ENCODE data around the gene PTPMT1. TPM values are rescaled to one million over a fixed set of nuclear protein-coding genes. Genes with fewer than 3 reads are reported as not detected.

Gene PTPMT1
- total RNA-seq, 1 experiment from 2014 or later, result 86.0 TPM

GRCh38 chr11:47566149-47566698 is 825 bp downstream of the PTPMT1 start:
- Histone ChIP-seq H3K27me3 (no peaks in the 10 kb centered on the region), H3K9me3 (no peaks in the 10 kb centered on the region), H3K4me3 (peak overlapping the region; percentile 91), H3K36me3 (peaks cover 26% of the 10 kb centered on the region)
- DNase-seq, result peak; percentile 33

DNA sequence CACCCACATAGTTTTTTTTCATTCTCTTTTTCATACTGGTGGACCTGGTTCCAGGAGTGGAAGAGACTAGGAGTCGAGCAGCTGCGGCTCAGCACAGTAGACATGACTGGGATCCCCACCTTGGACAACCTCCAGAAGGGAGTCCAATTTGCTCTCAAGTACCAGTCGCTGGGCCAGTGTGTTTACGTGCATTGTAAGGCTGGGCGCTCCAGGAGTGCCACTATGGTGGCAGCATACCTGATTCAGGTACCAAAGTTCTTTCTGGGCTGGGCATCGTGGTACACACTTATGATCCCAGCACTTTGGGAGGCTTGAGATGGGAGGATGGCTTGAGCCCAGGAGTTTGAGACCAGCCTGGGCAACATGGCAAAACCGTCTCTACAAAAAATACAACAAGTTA is 4.2 kb downstream of the PTPMT1 start:
- H3K36me3 ChIP-seq, result peaks cover 58% of the 10 kb centered on the region
- H3K9me3 ChIP-seq, result no peaks in the 10 kb centered on the region
- no peaks in the 10 kb centered on the region for H3K27me3 ChIP-seq
- H3K4me3 ChIP-seq, result no peak overlapping the region
- no peak for DNase-seq

DNA sequence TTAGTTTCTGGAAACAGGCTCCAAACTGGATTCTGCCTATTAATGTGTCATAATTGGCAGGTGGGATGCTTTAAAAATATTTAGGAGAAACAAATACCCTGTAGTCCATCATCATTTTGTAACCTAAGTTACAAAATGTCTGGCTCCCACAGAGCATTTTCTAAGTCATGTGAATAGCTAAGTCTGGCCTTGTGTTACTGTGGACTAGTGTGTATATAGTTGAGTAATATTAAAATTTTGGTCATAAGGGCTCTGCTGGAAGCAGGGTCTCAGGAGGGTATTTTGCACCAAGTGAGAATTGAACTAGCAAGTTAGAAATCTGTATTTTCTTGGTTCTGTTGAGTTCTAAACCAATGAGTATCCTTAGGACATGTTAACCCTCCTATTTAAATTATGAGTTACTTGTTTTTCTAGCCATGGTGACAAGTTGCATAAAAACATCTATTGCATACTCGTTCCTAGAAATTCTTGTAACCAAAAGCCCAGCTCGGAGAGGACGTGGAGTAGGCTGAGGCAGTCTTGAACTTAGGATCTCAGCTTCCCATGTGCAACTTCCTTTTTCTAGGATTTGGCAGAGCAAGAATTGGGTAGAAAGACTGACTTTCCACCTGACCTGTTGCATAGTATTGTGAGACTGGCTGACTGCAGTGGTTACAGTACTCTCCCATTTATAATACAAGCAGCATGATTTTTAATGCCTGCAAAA is 5.4 kb downstream of the PTPMT1 start:
- no peak for DNase-seq
- no peak overlapping the region for H3K4me3 ChIP-seq
- H3K9me3 ChIP-seq, result no peaks in the 10 kb centered on the region
- H3K36me3 ChIP-seq, result peaks cover 66% of the 10 kb centered on the region
- no peaks in the 10 kb centered on the region for H3K27me3 ChIP-seq

- H3K36me3 ChIP-seq, result peaks cover 68% of the 10 kb centered on the region
- no peaks in the 10 kb centered on the region for H3K27me3 ChIP-seq
- no peak for DNase-seq
- no peak overlapping the region for H3K4me3 ChIP-seq
- no peaks in the 10 kb centered on the region for H3K9me3 ChIP-seq
These were observed 5.9 kb downstream of the PTPMT1 start for GRCh38 chr11:47571357-47571729.

- H3K4me3 ChIP-seq, result no peak overlapping the region
- H3K27me3 ChIP-seq, result no peaks in the 10 kb centered on the region
- peaks cover 73% of the 10 kb centered on the region for H3K36me3 ChIP-seq
- DNase-seq, result no peak
- H3K9me3 ChIP-seq, result no peaks in the 10 kb centered on the region
These were observed 6.5 kb downstream of the PTPMT1 start for GRCh38 chr11:47571895-47572294.

- Histone ChIP-seq H3K27me3 (no peaks in the 10 kb centered on the region), H3K9me3 (no peaks in the 10 kb centered on the region), H3K36me3 (peaks cover 75% of the 10 kb centered on the region), H3K4me3 (no peak overlapping the region)
- no peak for DNase-seq
These were observed 7.4 kb downstream of the PTPMT1 start for GRCh38 chr11:47572715-47573255.

DNA sequence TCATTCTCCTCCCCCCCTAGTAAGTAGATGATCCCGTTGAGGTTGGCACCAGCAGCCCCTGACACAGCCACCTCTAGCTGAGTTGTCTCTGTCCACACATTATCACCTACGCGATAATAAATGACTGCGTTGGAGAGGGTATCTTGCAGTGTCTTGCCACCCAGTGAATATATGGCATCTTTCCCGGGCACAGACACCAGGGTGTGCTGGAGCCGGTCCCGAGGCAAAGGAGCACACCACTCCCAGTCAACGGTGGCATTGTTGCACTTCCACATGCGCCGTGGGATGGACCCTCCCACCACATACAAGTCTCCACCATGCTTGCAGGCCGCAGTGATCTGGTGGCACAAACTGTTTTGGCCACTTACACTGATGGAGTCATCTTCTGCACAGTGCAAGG is 7.9 kb downstream of the PTPMT1 start:
- no peak for DNase-seq
- Histone ChIP-seq H3K9me3 (no peaks in the 10 kb centered on the region), H3K4me3 (no peak overlapping the region), H3K27me3 (no peaks in the 10 kb centered on the region), H3K36me3 (peaks cover 73% of the 10 kb centered on the region)

GRCh38 chr11:47577460-47578041 is 12.2 kb downstream of the PTPMT1 start:
- no peak for DNase-seq
- H3K9me3 ChIP-seq, result no peaks in the 10 kb centered on the region
- peak overlapping the region; percentile 71; the same call in 1 of the 2 replicates for H3K4me3 ChIP-seq
- peaks cover 68% of the 10 kb centered on the region for H3K36me3 ChIP-seq
- H3K27me3 ChIP-seq, result no peaks in the 10 kb centered on the region

- H3K27me3 ChIP-seq, result no peaks in the 10 kb centered on the region
- peak within 1 kb of the TSS; percentile 71 for H3K4me3 ChIP-seq
- no peaks in the 10 kb centered on the region for H3K9me3 ChIP-seq
- peak; percentile 85 for DNase-seq
- H3K36me3 ChIP-seq, result peaks cover 68% of the 10 kb centered on the region
These were observed 13.4 kb downstream of the PTPMT1 start, which contains the start of the genes KBTBD4 and NDUFS3 for GRCh38 chr11:47578524-47579494. TSS of gene KBTBD4 (minus strand) at chr11:47578970. CDS start at chr11:47578951, 19 bp downstream. TSS of gene NDUFS3 (plus strand) at chr11:47579074. CDS start at chr11:47579092, 18 bp downstream.

DNA sequence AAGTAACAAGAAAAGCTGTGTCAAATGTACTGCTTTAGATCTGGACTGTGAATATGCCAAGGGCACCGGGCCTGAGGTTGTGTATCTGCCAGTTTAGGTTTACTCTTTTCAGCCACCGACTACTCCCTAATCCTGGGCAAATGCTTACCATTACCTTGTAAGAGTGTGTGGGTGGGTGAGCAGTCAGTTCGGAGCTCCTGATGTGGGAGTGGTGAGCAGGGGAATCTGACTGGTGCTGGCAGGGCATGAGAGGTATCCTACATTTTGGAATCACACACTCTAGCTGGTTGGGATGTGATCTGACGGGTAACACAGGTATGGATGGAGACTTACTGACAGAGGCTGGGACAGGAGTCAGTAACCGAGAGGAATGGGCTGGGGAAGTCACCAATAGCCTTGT is 18.4 kb downstream of the PTPMT1 start:
- Histone ChIP-seq H3K27me3 (no peaks in the 10 kb centered on the region), H3K36me3 (peaks cover 40% of the 10 kb centered on the region), H3K9me3 (no peaks in the 10 kb centered on the region), H3K4me3 (no peak overlapping the region)
- DNase-seq, result no peak

DNA sequence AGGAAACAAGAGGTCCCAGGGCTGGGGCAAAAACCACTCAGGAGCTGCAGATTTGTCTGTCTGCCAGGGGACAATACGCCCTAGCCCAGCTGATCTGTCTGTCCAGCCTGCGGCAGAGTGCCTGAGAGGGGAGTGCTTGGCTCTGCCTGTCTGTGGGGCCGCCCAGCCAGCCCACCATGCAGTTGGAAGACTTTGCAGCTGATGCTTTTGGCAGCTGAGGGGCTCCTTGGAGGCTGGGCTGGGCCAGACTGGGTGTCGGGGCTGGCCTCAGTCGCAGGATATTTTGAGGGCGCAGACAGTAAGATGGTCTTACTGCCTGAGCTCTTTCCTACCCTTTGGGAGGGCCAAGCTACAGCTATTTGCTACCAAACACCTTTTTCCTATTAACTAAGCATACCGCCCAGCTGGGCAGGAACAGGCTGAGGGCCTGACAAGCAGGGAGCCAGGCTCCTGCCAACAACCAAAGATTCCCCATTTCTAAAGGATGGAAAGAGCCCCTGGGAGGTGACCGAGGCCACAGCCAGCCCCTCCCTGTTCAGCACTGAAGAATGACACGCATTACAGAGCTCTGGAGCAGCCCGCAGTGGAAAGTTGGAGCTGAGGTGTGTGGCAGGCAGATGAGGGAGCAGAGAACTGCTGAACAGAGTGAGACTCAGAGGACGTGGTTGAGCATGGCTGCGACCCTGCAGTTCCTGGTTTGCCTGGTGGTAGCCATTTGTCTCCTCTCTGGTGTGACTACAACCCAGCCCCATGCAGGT is 20.9 kb downstream of the PTPMT1 start, which contains the start of gene FAM180B:
Gene FAM180B, plus strand, starts transcription at position 581 of the 758 bp plus-strand sequence. Its CDS starts 91 bp downstream, at position 672.
- H3K9me3 ChIP-seq, result no peaks in the 10 kb centered on the region
- no peak within 1 kb of the TSS for H3K4me3 ChIP-seq
- H3K36me3 ChIP-seq, result peaks cover 27% of the 10 kb centered on the region
- no peak for DNase-seq
- no peaks in the 10 kb centered on the region for H3K27me3 ChIP-seq

DNA sequence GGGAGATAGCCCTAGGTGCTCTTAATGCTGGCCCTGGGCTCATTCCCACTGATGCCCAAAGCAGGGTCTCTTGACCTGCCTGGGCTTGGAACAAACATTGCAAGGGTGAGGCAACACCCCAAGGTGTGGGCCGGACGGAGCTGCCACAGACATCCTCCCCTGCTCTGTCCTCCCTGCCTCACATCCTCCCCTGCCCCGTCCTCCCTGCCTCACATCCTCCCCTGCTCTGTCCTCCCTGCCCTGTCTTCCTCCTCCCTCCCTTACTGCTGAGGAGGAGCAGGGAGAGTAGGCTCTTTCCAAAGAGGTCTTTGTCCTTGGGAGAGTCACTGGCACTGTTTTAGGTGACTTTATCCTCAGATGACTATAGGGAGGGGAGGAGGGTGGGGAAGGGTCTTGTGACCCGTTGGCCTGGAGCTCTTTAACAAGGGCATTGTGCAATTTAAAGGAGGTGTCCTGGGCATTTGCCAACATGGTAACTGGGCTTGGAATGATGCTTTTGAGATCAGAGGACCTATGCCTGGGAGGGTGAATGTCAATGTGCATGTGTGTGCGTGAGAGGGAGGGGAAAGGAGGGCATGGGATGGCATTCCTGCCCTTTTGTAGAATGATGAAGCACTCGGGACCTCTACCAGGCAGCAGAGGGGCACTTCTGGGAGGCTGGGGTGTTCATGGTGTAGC is 21.8 kb downstream of the PTPMT1 start:
- Histone ChIP-seq H3K36me3 (peaks cover 18% of the 10 kb centered on the region), H3K9me3 (no peaks in the 10 kb centered on the region), H3K27me3 (no peaks in the 10 kb centered on the region), H3K4me3 (no peak overlapping the region)
- no peak for DNase-seq

- Histone ChIP-seq H3K27me3 (no peaks in the 10 kb centered on the region), H3K4me3 (no peak overlapping the region)
These were observed 22.4 kb downstream of the PTPMT1 start for GRCh38 chr11:47587723-47588326.

DNA sequence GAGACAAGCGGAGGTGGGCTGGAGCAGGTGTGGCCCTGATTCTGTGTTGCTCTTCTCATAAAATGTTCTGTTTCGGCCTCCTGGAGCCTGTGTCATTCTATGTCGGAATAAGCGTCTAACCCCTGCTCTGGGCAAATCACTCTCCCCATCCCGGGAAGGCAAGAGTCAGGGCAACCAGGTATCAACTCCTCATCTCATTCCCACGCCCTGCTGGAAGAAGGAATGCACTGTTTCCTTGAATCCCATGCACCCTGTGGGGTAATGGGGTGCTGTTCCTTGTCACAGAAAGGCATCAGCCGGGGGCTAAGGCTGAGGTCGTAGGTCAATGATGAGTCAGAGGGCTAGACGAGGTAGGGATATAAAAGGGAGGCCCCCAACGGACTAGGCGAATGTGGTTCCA is 23.7 kb downstream of the PTPMT1 start:
- DNase-seq, result no peak
- Histone ChIP-seq H3K4me3 (no peak overlapping the region), H3K9me3 (no peaks in the 10 kb centered on the region), H3K27me3 (peaks cover 11% of the 10 kb centered on the region), H3K36me3 (no peaks in the 10 kb centered on the region; the same call in 1 of the 2 replicates)

More at GRCh38 chr11:47587723-47588326, 22.4 kb downstream of the PTPMT1 start:
- peaks cover 12% of the 10 kb centered on the region for H3K36me3 ChIP-seq
- H3K9me3 ChIP-seq, result no peaks in the 10 kb centered on the region
- no peak for DNase-seq

DNA sequence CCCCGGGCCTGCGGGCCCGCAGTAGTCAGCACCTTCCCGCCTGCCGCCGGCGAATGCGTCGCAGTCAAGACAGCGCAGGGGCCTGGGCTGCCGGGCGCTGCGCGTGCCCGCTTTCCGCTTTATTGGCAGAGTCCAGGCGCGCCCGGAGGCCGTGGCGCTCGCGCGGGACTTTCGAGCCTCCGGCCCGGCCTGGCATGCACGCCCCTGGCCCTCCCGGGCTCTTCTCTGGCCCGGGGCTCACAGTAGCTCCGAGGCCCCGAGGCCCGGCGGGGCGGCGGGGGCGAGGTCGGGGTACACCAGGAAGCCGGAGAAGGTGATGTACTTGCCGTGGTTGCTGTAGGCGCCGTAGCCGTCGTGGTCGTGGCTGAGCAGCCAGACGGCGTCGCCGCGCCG is 24.2 kb downstream of the PTPMT1 start:
- Histone ChIP-seq H3K9me3 (no peaks in the 10 kb centered on the region), H3K27me3 (peaks cover 11% of the 10 kb centered on the region), H3K36me3 (no peaks in the 10 kb centered on the region; the same call in 1 of the 2 replicates), H3K4me3 (no peak overlapping the region)
- DNase-seq, result no peak
